Vagina (tissue), 2 donors: Measurements from ENCODE around the gene PEX11B. TPM values are rescaled to one million over a fixed set of nuclear protein-coding genes. Genes with fewer than 3 reads are reported as not detected.

Source experiments
- DNase-seq, 2 donors: peaks; one replicate each; pipeline ENCODE4 v3.0.0-alpha.2; 2017; ENCODE audit errors: extremely low spot score in 2 of 2
- H3K27ac ChIP-seq: fragments of 200-600 bp; sonication (generic); one replicate; pipeline ENCODE4 v1.5.1; 2019
- H3K27me3 ChIP-seq: fragments of 200-600 bp; sonication (generic); one replicate; pipeline ENCODE4 v1.5.1; 2019
- H3K36me3 ChIP-seq, 2 donors: fragments of 200-600 bp; sonication (generic); one replicate each; pipeline ENCODE4 v1.5.1; 2017 to 2019
- H3K4me1 ChIP-seq: fragments of 200-600 bp; sonication (generic); one replicate; pipeline ENCODE4 v1.5.1; 2019
- H3K4me3 ChIP-seq, 2 donors: fragments of 200-600 bp; sonication (generic); 1 replicate in 1 of 2; 2 replicates in 1 of 2; pipeline ENCODE4 v1.5.1; 2016 to 2019
- H3K9me3 ChIP-seq: fragments of 200-600 bp; sonication (generic); one replicate; pipeline ENCODE4 v1.5.1; 2019
- CTCF ChIP-seq, 3 experiments: fragments of 450-650 bp in 2 of 3; fragments of 200-600 bp in 1 of 3; sonication (generic) in 1 of 3; IDR thresholded peaks; one replicate each; pipeline ENCODE4 v1.5.1; 2017 to 2019; ENCODE audit warnings: antibody characterized with exemption in 3 of 3, mild to moderate bottlenecking in 2 of 3, moderate library complexity in 2 of 3
- POLR2A ChIP-seq, 2 donors: fragments of 450-650 bp; IDR thresholded peaks; one replicate each; pipeline ENCODE4 v1.6.1; 2017; ENCODE audit warnings: antibody characterized with exemption in 2 of 2, mild to moderate bottlenecking in 2 of 2, moderate library complexity in 2 of 2
- POLR2AphosphoS5 ChIP-seq, 2 donors: sonication (generic); formaldehyde crosslinking; IDR thresholded peaks; one replicate each; pipeline ENCODE4 v1.9.0; 2017; ENCODE audit warnings: antibody characterized with exemption in 2 of 2, mild to moderate bottlenecking in 2 of 2, low read depth in 1 of 2; ENCODE audit not compliant: insufficient read depth in 1 of 2
- intact Hi-C: fragments of 100-400 bp; cut with DNase I; formaldehyde crosslinking; loops from one replicate; pipeline ENCODE4 v1.15.1; 2023
- total RNA-seq: library from RNA; depleted of rRNA; stranded (reverse); fragments of >200 nt; gene quantifications from one replicate; pipeline ENCODE4 v1.2.3, GENCODE V29; 2016

Gene PEX11B
- total RNA-seq, 1 donor from 2014 or later, result 23.6 TPM

- H3K36me3 ChIP-seq, result no peaks in the 10 kb centered on the region
- peaks cover 55% of the 10 kb centered on the region for H3K4me1 ChIP-seq
- DNase-seq, result no peak
- intact Hi-C loops, result no loop called here
- no peaks in the 10 kb centered on the region for H3K27me3 ChIP-seq
- H3K9me3 ChIP-seq, result no peaks in the 10 kb centered on the region
- no peak for TF ChIP-seq CTCF (IDR thresholded peaks at IDR 0.05)
- no peak for TF ChIP-seq POLR2A (IDR thresholded peaks at IDR 0.05)
- no peak for TF ChIP-seq POLR2AphosphoS5 (IDR thresholded peaks at IDR 0.05; ENCODE audit: insufficient read depth in 1 of 2, low read depth in 1 of 2)
- no peak overlapping the region for H3K27ac ChIP-seq
- no peak overlapping the region for H3K4me3 ChIP-seq
These were observed 34.4 kb upstream of the PEX11B start for GRCh38 chr1:145952903-145953302.

GRCh38 chr1:145951526-145951925 is 33.0 kb upstream of the PEX11B start:
- no peak for TF ChIP-seq POLR2AphosphoS5 (IDR thresholded peaks at IDR 0.05; ENCODE audit: insufficient read depth in 1 of 2, low read depth in 1 of 2)
- TF ChIP-seq CTCF (IDR thresholded peaks at IDR 0.05), result no peak
- TF ChIP-seq POLR2A (IDR thresholded peaks at IDR 0.05), result no peak
- H3K27me3 ChIP-seq, result no peaks in the 10 kb centered on the region
- H3K4me3 ChIP-seq, result no peak overlapping the region
- no peaks in the 10 kb centered on the region for H3K9me3 ChIP-seq
- intact Hi-C loops, result no loop called here
- no peak overlapping the region for H3K27ac ChIP-seq
- peaks cover 50% of the 10 kb centered on the region for H3K4me1 ChIP-seq
- H3K36me3 ChIP-seq, result peaks cover 0 to 4% of the 10 kb centered on the region in 2 donors
- DNase-seq, result no peak

DNA sequence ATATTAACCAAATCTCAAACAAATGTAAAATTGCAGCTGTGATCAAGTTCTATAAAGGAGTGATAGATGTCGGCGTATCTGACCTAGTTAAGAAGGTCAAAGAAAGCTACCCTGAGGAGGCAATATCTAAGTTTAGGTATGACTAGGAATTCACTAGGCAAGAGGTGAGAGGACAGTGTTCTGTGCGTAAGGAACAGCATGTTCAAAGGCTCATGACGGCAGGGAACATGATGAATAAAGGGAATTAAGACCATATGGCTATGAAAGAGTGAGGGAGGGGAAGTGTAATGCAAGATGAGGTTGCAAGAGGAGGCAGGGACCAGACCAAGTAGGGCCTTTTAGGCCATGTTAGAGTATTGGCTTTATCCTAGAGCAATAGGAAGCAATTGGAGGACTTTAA is 30.7 kb upstream of the PEX11B start:
- intact Hi-C loops, result no loop called here
- peaks cover 27% of the 10 kb centered on the region for H3K4me1 ChIP-seq
- H3K27ac ChIP-seq, result no peak overlapping the region
- H3K27me3 ChIP-seq, result no peaks in the 10 kb centered on the region
- H3K36me3 ChIP-seq, result peaks cover 0 to 4% of the 10 kb centered on the region in 2 donors
- no peaks in the 10 kb centered on the region for H3K9me3 ChIP-seq
- TF ChIP-seq POLR2A (IDR thresholded peaks at IDR 0.05) (no peak), CTCF (IDR thresholded peaks at IDR 0.05) (no peak), POLR2AphosphoS5 (IDR thresholded peaks at IDR 0.05; ENCODE audit: insufficient read depth in 1 of 2, low read depth in 1 of 2) (no peak)
- H3K4me3 ChIP-seq, result no peak overlapping the region
- DNase-seq, result no peak

- TF ChIP-seq POLR2A (IDR thresholded peaks at IDR 0.05) (no peak), CTCF (IDR thresholded peaks at IDR 0.05) (no peak), POLR2AphosphoS5 (IDR thresholded peaks at IDR 0.05; ENCODE audit: insufficient read depth in 1 of 2, low read depth in 1 of 2) (no peak)
These were observed 29.0 kb upstream of the PEX11B start for GRCh38 chr1:145947551-145947950.

GRCh38 chr1:145946477-145946986 is 28.0 kb upstream of the PEX11B start:
- peaks cover 0 to 11% of the 10 kb centered on the region in 2 donors for H3K36me3 ChIP-seq
- peaks cover 32% of the 10 kb centered on the region for H3K4me1 ChIP-seq
- no peak overlapping the region for H3K27ac ChIP-seq
- no peaks in the 10 kb centered on the region for H3K9me3 ChIP-seq
- H3K27me3 ChIP-seq, result no peaks in the 10 kb centered on the region
- H3K4me3 ChIP-seq, result no peak overlapping the region
- intact Hi-C loops, result no loop called here
- TF ChIP-seq POLR2AphosphoS5 (IDR thresholded peaks at IDR 0.05; ENCODE audit: insufficient read depth in 1 of 2, low read depth in 1 of 2) (no peak), POLR2A (IDR thresholded peaks at IDR 0.05) (no peak), CTCF (IDR thresholded peaks at IDR 0.05) (no peak)
- no peak for DNase-seq

More at GRCh38 chr1:145947551-145947950, 29.0 kb upstream of the PEX11B start:
- Histone ChIP-seq H3K27me3 (no peaks in the 10 kb centered on the region), H3K4me1 (peaks cover 32% of the 10 kb centered on the region), H3K27ac (no peak overlapping the region), H3K36me3 (peaks cover 0 to 10% of the 10 kb centered on the region in 2 donors), H3K4me3 (no peak overlapping the region), H3K9me3 (no peaks in the 10 kb centered on the region)
- intact Hi-C loops, result no loop called here
- no peak for DNase-seq
